GOT3 (cell line): ENCODE measurements around the gene RNF145.
"Not testable (repeated sequence)": the region's sequence is repeated elsewhere in the genome, so short reads cannot be mapped to it uniquely, and the experiment has no call there.

Source experiments
- DNase-seq: peaks from one replicate; lab custom pipeline; 2025; ENCODE audit warnings: mixed read lengths; lab: John Stamatoyannopoulos, UW

The RNF145 gene

GRCh38 chr5:159156426-159157238 is 52.7 kb downstream of the RNF145 start:
- no peak for DNase-seq

GRCh38 chr5:159155960-159156359 is 53.4 kb downstream of the RNF145 start:
- DNase-seq: no peak

GRCh38 chr5:159152876-159153275 is 56.5 kb downstream of the RNF145 start:
- no peak for DNase-seq

GRCh38 chr5:159149085-159149484 is 60.3 kb downstream of the RNF145 start:
- no peak for DNase-seq

- no peak for DNase-seq
Observed at GRCh38 chr5:159147976-159148375, 61.4 kb downstream of the RNF145 start.

- DNase-seq: no peak
Observed at GRCh38 chr5:159146839-159147238, 62.5 kb downstream of the RNF145 start.

GRCh38 chr5:159145160-159145559 is 64.2 kb downstream of the RNF145 start:
- DNase-seq: not testable (repeated sequence)

GRCh38 chr5:159139802-159140201 is 69.6 kb downstream of the RNF145 start:
- DNase-seq: no peak

GRCh38 chr5:159135896-159136531 is 73.3 kb downstream of the RNF145 start:
- peak; percentile 32 for DNase-seq

- no peak for DNase-seq
Observed at GRCh38 chr5:159133041-159133741, 76.2 kb downstream of the RNF145 start.

- DNase-seq: no peak
Observed at GRCh38 chr5:159132429-159133040, 76.8 kb downstream of the RNF145 start.

GRCh38 chr5:159131951-159132350 is 77.4 kb downstream of the RNF145 start:
- DNase-seq: no peak

- DNase-seq: no peak
Observed at GRCh38 chr5:159130871-159131270, 78.5 kb downstream of the RNF145 start.

- no peak for DNase-seq
Observed at GRCh38 chr5:159128070-159128541, 81.2 kb downstream of the RNF145 start.

- no peak for DNase-seq
Observed at GRCh38 chr5:159123700-159124099, 85.7 kb downstream of the RNF145 start.

- DNase-seq: no peak
Observed at GRCh38 chr5:159123189-159123588, 86.2 kb downstream of the RNF145 start.

- no peak for DNase-seq
Observed at GRCh38 chr5:159121061-159121460, 88.3 kb downstream of the RNF145 start.

- DNase-seq: no peak
Observed at GRCh38 chr5:159120446-159120845, 88.9 kb downstream of the RNF145 start.

- DNase-seq: not testable (repeated sequence)
Observed at GRCh38 chr5:159119842-159120241, 89.5 kb downstream of the RNF145 start.

- DNase-seq: not testable (repeated sequence)
Observed at GRCh38 chr5:159118958-159119659, 90.2 kb downstream of the RNF145 start.

GRCh38 chr5:159113405-159113804 is 95.9 kb downstream of the RNF145 start:
- no peak for DNase-seq

GRCh38 chr5:159112436-159112835 is 96.9 kb downstream of the RNF145 start:
- no peak for DNase-seq
